ENCODE measurements around the gene CTNND1.
"Not testable (repeated sequence)": the region's sequence is repeated elsewhere in the genome, so short reads cannot be mapped to it uniquely, and the experiment has no call there.

The CTNND1 gene

GRCh38 chr11:57761301-57762234 is at the start of gene CTNND1:
TSS of gene CTNND1 (plus strand) at chr11:57761802. CDS start at chr11:57791479, 29,677 bp downstream.
- DNase-seq = no peak

- DNase-seq = peak; percentile 100
These were observed 49.1 kb upstream of the CTNND1 start, which contains the start of gene TMX2 for GRCh38 chr11:57712256-57713150. TSS of gene TMX2 (plus strand) at chr11:57712593. CDS start at chr11:57712619, 26 bp downstream.

GRCh38 chr11:57713835-57714234 is 47.8 kb upstream of the CTNND1 start:
- DNase-seq = no peak

- not testable (repeated sequence) for DNase-seq
These were observed 44.9 kb upstream of the CTNND1 start for GRCh38 chr11:57716726-57717125.

GRCh38 chr11:57727185-57727584 is 34.4 kb upstream of the CTNND1 start:
- DNase-seq = no peak

GRCh38 chr11:57728829-57729228 is 32.8 kb upstream of the CTNND1 start:
- DNase-seq = no peak

GRCh38 chr11:57729479-57729878 is 32.1 kb upstream of the CTNND1 start:
- no peak for DNase-seq

GRCh38 chr11:57732661-57733060 is 28.9 kb upstream of the CTNND1 start:
- no peak for DNase-seq

- no peak for DNase-seq
These were observed 25.8 kb upstream of the CTNND1 start for GRCh38 chr11:57735619-57736298.

GRCh38 chr11:57741132-57742086 is 20.2 kb upstream of the CTNND1 start, which contains the start of gene SELENOH:
TSS of gene SELENOH (plus strand) at chr11:57741491. CDS start at chr11:57741596, 105 bp downstream.
- peak; percentile 81 for DNase-seq

GRCh38 chr11:57742087-57742452 is 19.5 kb upstream of the CTNND1 start:
- no peak for DNase-seq

GRCh38 chr11:57744357-57744756 is 17.2 kb upstream of the CTNND1 start:
- DNase-seq = no peak

GRCh38 chr11:57745206-57745605 is 16.4 kb upstream of the CTNND1 start:
- no peak for DNase-seq

GRCh38 chr11:57746920-57747319 is 14.7 kb upstream of the CTNND1 start:
- no peak for DNase-seq

GRCh38 chr11:57751176-57751575 is 10.4 kb upstream of the CTNND1 start:
- DNase-seq = no peak

GRCh38 chr11:57751676-57752253 is 9.8 kb upstream of the CTNND1 start, which contains the start of gene BTBD18:
TSS of gene BTBD18 (minus strand) at chr11:57751819. CDS start at chr11:57751188, 631 bp downstream.
- DNase-seq = no peak

GRCh38 chr11:57752954-57753353 is 8.6 kb upstream of the CTNND1 start:
- no peak for DNase-seq

- no peak for DNase-seq
These were observed 3.4 kb upstream of the CTNND1 start for GRCh38 chr11:57758174-57758573.

GRCh38 chr11:57762235-57762861 is 746 bp downstream of the CTNND1 start:
- no peak for DNase-seq

GRCh38 chr11:57763568-57763967 is 2.0 kb downstream of the CTNND1 start:
- no peak for DNase-seq

- DNase-seq = no peak
These were observed 2.4 kb downstream of the CTNND1 start for GRCh38 chr11:57764021-57764420.

All from NCI-H1436 treated with DMSO at 0.1 percent for 48 hours (cell line).